ENCODE measurements around the gene HMGA1.

HMGA1 gene

GRCh38 chr6:34230653-34231371, 5.9 kb upstream of the HMGA1 start:
- no peak for TF ChIP-seq CTCF (conservative IDR thresholded peaks at IDR 0.05; ENCODE audit: low read depth, low read length)
- Histone ChIP-seq H3K4me2 (no peak overlapping the region), H3K27ac (no peak overlapping the region), H3K4me3 (IDR thresholded peaks at IDR 0.05; ENCODE audit: insufficient read depth, low read depth, low read length) (no peak overlapping the region), H3K4me1 (ENCODE audit: low read depth, poor library complexity, severe bottlenecking) (no peaks in the 10 kb centered on the region), H2AFZ (ENCODE audit: low read depth) (no peak overlapping the region), H4K20me1 (ENCODE audit: insufficient read depth) (no peaks in the 10 kb centered on the region), H3K9ac (no peak overlapping the region), H3K27me3 (ENCODE audit: insufficient read depth, low read depth) (no peaks in the 10 kb centered on the region), H3K79me2 (ENCODE audit: insufficient read depth, low read depth) (no peaks in the 10 kb centered on the region), H3K36me3 (ENCODE audit: insufficient read depth) (no peaks in the 10 kb centered on the region)

- Histone ChIP-seq H3K4me3 (IDR thresholded peaks at IDR 0.05; ENCODE audit: insufficient read depth, low read depth, low read length) (no peak overlapping the region), H3K27ac (no peak overlapping the region), H3K4me1 (ENCODE audit: low read depth, poor library complexity, severe bottlenecking) (no peaks in the 10 kb centered on the region), H2AFZ (ENCODE audit: low read depth) (no peak overlapping the region), H3K4me2 (no peak overlapping the region), H3K36me3 (ENCODE audit: insufficient read depth) (no peaks in the 10 kb centered on the region), H3K9ac (no peak overlapping the region), H3K79me2 (ENCODE audit: insufficient read depth, low read depth) (no peaks in the 10 kb centered on the region), H4K20me1 (ENCODE audit: insufficient read depth) (no peaks in the 10 kb centered on the region), H3K27me3 (ENCODE audit: insufficient read depth, low read depth) (no peaks in the 10 kb centered on the region)
- no peak for TF ChIP-seq CTCF (conservative IDR thresholded peaks at IDR 0.05; ENCODE audit: low read depth, low read length)
These were observed 4.9 kb upstream of the HMGA1 start for GRCh38 chr6:34231566-34232336.

GRCh38 chr6:34232901-34233300, 3.8 kb upstream of the HMGA1 start:
- no peak for TF ChIP-seq CTCF (conservative IDR thresholded peaks at IDR 0.05; ENCODE audit: low read depth, low read length)
- Histone ChIP-seq H3K27me3 (ENCODE audit: insufficient read depth, low read depth) (no peaks in the 10 kb centered on the region), H3K4me2 (no peak overlapping the region), H2AFZ (ENCODE audit: low read depth) (no peak overlapping the region), H3K9ac (no peak overlapping the region), H3K4me1 (ENCODE audit: low read depth, poor library complexity, severe bottlenecking) (no peaks in the 10 kb centered on the region), H3K4me3 (IDR thresholded peaks at IDR 0.05; ENCODE audit: insufficient read depth, low read depth, low read length) (no peak overlapping the region), H3K27ac (no peak overlapping the region), H3K79me2 (ENCODE audit: insufficient read depth, low read depth) (peaks cover 4% of the 10 kb centered on the region; the same call in 1 of the 2 replicates), H4K20me1 (ENCODE audit: insufficient read depth) (no peaks in the 10 kb centered on the region), H3K36me3 (ENCODE audit: insufficient read depth) (no peaks in the 10 kb centered on the region)

GRCh38 chr6:34233867-34234266, 2.8 kb upstream of the HMGA1 start:
- peaks cover under 1% of the 10 kb centered on the region for H3K4me1 ChIP-seq (ENCODE audit: low read depth, poor library complexity, severe bottlenecking)
- peaks cover 14% of the 10 kb centered on the region for H3K79me2 ChIP-seq (ENCODE audit: insufficient read depth, low read depth)
- H2AFZ ChIP-seq (ENCODE audit: low read depth) = no peak overlapping the region
- H3K4me3 ChIP-seq (IDR thresholded peaks at IDR 0.05; ENCODE audit: insufficient read depth, low read depth, low read length) = no peak overlapping the region
- H4K20me1 ChIP-seq (ENCODE audit: insufficient read depth) = no peaks in the 10 kb centered on the region
- no peak for TF ChIP-seq CTCF (conservative IDR thresholded peaks at IDR 0.05; ENCODE audit: low read depth, low read length)
- H3K36me3 ChIP-seq (ENCODE audit: insufficient read depth) = no peaks in the 10 kb centered on the region
- no peak overlapping the region for H3K27ac ChIP-seq
- no peaks in the 10 kb centered on the region for H3K27me3 ChIP-seq (ENCODE audit: insufficient read depth, low read depth)
- H3K9ac ChIP-seq = no peak overlapping the region
- no peak overlapping the region for H3K4me2 ChIP-seq

Measured in KMS-11 (cell line).